GM04503 (cell line): Measurements from ENCODE around the gene GNG11.

Experiments used
- DNase-seq: peaks from one replicate; pipeline ENCODE4 v3.0.0-alpha.2; 2012; ENCODE audit warnings: low read depth

The GNG11 gene

GRCh38 chr7:93948106-93948505 lies 26.6 kb downstream of the GNG11 start:
- peak; percentile 53 for DNase-seq

- DNase-seq, result no peak
Measured at GRCh38 chr7:93948873-93949272, 27.3 kb downstream of the GNG11 start.

GRCh38 chr7:93949423-93949822 lies 27.9 kb downstream of the GNG11 start:
- DNase-seq, result peak; percentile 75

GRCh38 chr7:93955304-93955703 lies 33.8 kb downstream of the GNG11 start:
- no peak for DNase-seq

GRCh38 chr7:93957767-93958166 lies 36.2 kb downstream of the GNG11 start:
- DNase-seq, result no peak

GRCh38 chr7:93958216-93958615 lies 36.7 kb downstream of the GNG11 start:
- DNase-seq, result no peak

GRCh38 chr7:93958651-93959050 lies 37.1 kb downstream of the GNG11 start:
- no peak for DNase-seq

GRCh38 chr7:93960986-93961385 lies 39.5 kb downstream of the GNG11 start:
- no peak for DNase-seq

- no peak for DNase-seq
Measured at GRCh38 chr7:93964262-93964661, 42.7 kb downstream of the GNG11 start.

- no peak for DNase-seq
Measured at GRCh38 chr7:93964813-93965212, 43.3 kb downstream of the GNG11 start.

GRCh38 chr7:93968911-93969620 lies 47.5 kb downstream of the GNG11 start:
- DNase-seq, result no peak

- DNase-seq, result no peak
Measured at GRCh38 chr7:93972029-93972725, 50.6 kb downstream of the GNG11 start.

- no peak for DNase-seq
Measured at GRCh38 chr7:93973134-93973533, 51.6 kb downstream of the GNG11 start.

- DNase-seq, result no peak
Measured at GRCh38 chr7:93977211-93977950, 55.8 kb downstream of the GNG11 start.
